ENCODE data around the gene FUZ. TPM values are rescaled to one million over a fixed set of nuclear protein-coding genes. Genes with fewer than 3 reads are reported as not detected.

The FUZ gene
- total and polyA plus RNA-seq, 2 of the 8 experiments (the other 6 are each of a cell fraction or from before 2014, with no cell fraction given): 28.4 to 33.9 TPM

GRCh38 chr19:49761625-49762311 lies 51.3 kb downstream of the FUZ start:
- Histone ChIP-seq H4K91ac (replicated peaks; ENCODE audit: insufficient read length, low read length) (no peak overlapping the region), H3K56ac (replicated peaks; ENCODE audit: insufficient read length, low read depth, low read length) (no peak overlapping the region), H3K79me2 (ENCODE audit: control insufficient read depth in 1 of 2, insufficient read depth in 2 of 2, low read length in 2 of 2) (no peaks in the 10 kb centered on the region), H4K5ac (ENCODE audit: insufficient read length, low read depth, low read length) (no peak overlapping the region), H2AFZ (ENCODE audit: low read length) (no peak overlapping the region), H3K4me2 (ENCODE audit: insufficient read depth in 1 of 2, low read depth in 2 of 2, low read length in 2 of 2) (no peak overlapping the region), H3K18ac (ENCODE audit: extremely low read depth, low read length) (peak overlapping the region; percentile 78), H3K79me1 (ENCODE audit: low read depth, low read length) (no peaks in the 10 kb centered on the region), H3K23me2 (ENCODE audit: low read depth, low read length) (peaks cover 7% of the 10 kb centered on the region), H3K9ac (replicated peaks in 1 of 4; ENCODE audit: extremely low read depth in 1 of 4, low read depth in 3 of 4, low read length in 3 of 4) (no peak overlapping the region), H3K9me3 (ENCODE audit: insufficient read depth in 2 of 2, low read depth in 1 of 2, low read length in 1 of 2) (no peaks in the 10 kb centered on the region), H2BK12ac (ENCODE audit: low read depth, low read length) (no peak overlapping the region), H3K27me3 (replicated peaks in 1 of 4; ENCODE audit: control insufficient read depth in 3 of 4, extremely low read depth in 1 of 4, insufficient read depth in 3 of 4, low read length in 3 of 4) (no peaks in the 10 kb centered on the region), H3K4me1 (replicated peaks in 1 of 4; ENCODE audit: control insufficient read depth in 3 of 4, insufficient read depth in 4 of 4, low read length in 3 of 4) (peaks cover 0 to 6% (median 3%) of the 10 kb centered on the region in 4 experiments; a peak in 3 of 7 replicates), H2AK5ac (ENCODE audit: low read depth, low read length) (no peak overlapping the region; the same call in 1 of the 2 replicates), H2BK5ac (ENCODE audit: low read depth, low read length) (no peak overlapping the region), H3K27ac (ENCODE audit: low read depth, low read length) (no peak overlapping the region), H3K4me3 (ENCODE audit: extremely low read depth in 1 of 4, insufficient read depth in 2 of 4, low read depth in 3 of 4, low read length in 4 of 4) (no peak overlapping the region), H2BK20ac (ENCODE audit: low read length) (0 out of 2 replicates have a peak overlapping the region, but pooled peaks have one; percentile 18), H3K4ac (replicated peaks; ENCODE audit: insufficient read length, low read depth, low read length) (peak overlapping the region; percentile 69), H2BK15ac (ENCODE audit: low read length) (no peak overlapping the region; the same call in 1 of the 2 replicates), H2BK120ac (replicated peaks; ENCODE audit: low read depth, low read length) (no peak overlapping the region), H3K14ac (ENCODE audit: insufficient read length) (no peak overlapping the region), H3K36me3 (ENCODE audit: control insufficient read depth in 2 of 4, insufficient read depth in 4 of 4, low read length in 3 of 4) (no peaks in the 10 kb centered on the region), H3K23ac (ENCODE audit: insufficient read length) (no peak overlapping the region), H4K8ac (ENCODE audit: extremely low read depth, insufficient read depth, low read length) (peak overlapping the region; percentile 14; the same call in 1 of the 2 replicates), H4K20me1 (replicated peaks in 1 of 2; ENCODE audit: control insufficient read depth in 1 of 2, insufficient read depth in 2 of 2, low read length in 2 of 2) (no peaks in the 10 kb centered on the region)
- FAIRE-seq: no peak
- no peak for DNase-seq (ENCODE audit: low read depth in 1 of 2, low spot score in 2 of 2)
- WGBS, 2 experiments (ENCODE audit: extremely low coverage in 1 of 2, insufficient coverage in 1 of 2, insufficient read length in 1 of 2, insufficient replicate concordance in 2 of 2, low coverage in 1 of 2, low lambda C conversion rate in 2 of 2, missing lambda C conversion rate in 1 of 2): 90% methylated on average over 16 of the region's 16 CpGs; no CpG with 5 or more reads in 1 of the 2 experiments
- POLR2A ChIA-PET (ENCODE audit: partially characterized antibody): interaction anchor here (0.5 to 1.2 kb wide), 4 partner anchors 13 to 72 kb away, joined by 3 to 4 read pairs (median 4); partner anchors contain the start of gene ADM5
- CTCF ChIA-PET (ENCODE audit: partially characterized antibody): interaction anchor here (1.1 to 4.4 kb wide), 4 partner anchors 12 to 77 kb away, joined by 3 to 27 read pairs (median 6); no protein-coding TSS in a partner anchor
- TF ChIP-seq CTCF (IDR thresholded peaks at IDR 0.05; ENCODE audit: control extremely low read depth in 1 of 3, insufficient read depth in 1 of 3, low read depth in 1 of 3, low read length in 3 of 3): peak in 1 of 3 experiments; percentile 34; a peak in 2 of 4 replicates
- TF ChIP-seq RAD21 (IDR thresholded peaks at IDR 0.05 in 1 of 2, conservative IDR thresholded peaks at IDR 0.05 in 1 of 2; ENCODE audit: low read depth in 2 of 2, low read length in 2 of 2): peak; percentile 32 to 48; a peak in 2 of 4 replicates
- TF ChIP-seq GABPA (IDR thresholded peaks at IDR 0.05; ENCODE audit: borderline replicate concordance, insufficient read depth, low read length): no peak
- TF ChIP-seq FOSL1 (IDR thresholded peaks at IDR 0.05; ENCODE audit: insufficient read depth, low read depth, low read length): no peak
- TF ChIP-seq MAFK (IDR thresholded peaks at IDR 0.05; ENCODE audit: low read depth, low read length): no peak
- TF ChIP-seq E2F6 (IDR thresholded peaks at IDR 0.05): no peak
- TF ChIP-seq ATF3 (IDR thresholded peaks at IDR 0.05; ENCODE audit: insufficient read depth, low read depth, low read length): no peak

Data from H1 (cell line).